Mesendoderm (in vitro differentiated cells): ENCODE results near the gene KCNK1.

Source experiments
- DNase-seq: peaks from one replicate; pipeline ENCODE4 v3.0.0; 2013
- H2AK5ac ChIP-seq: 2 replicates; pipeline ENCODE4 v1.6.1; 2013; ENCODE audit warnings: low read length, inconsistent platforms
- H2BK120ac ChIP-seq: 2 replicates; pipeline ENCODE4 v1.6.1; 2013; ENCODE audit warnings: low read depth, mild to moderate bottlenecking, low read length, moderate library complexity, mixed read lengths
- H2BK15ac ChIP-seq: replicated peaks from 2 replicates; pipeline ENCODE4 v1.6.1; 2013; ENCODE audit warnings: low read depth, mild to moderate bottlenecking, moderate library complexity
- H2BK5ac ChIP-seq: 2 replicates; pipeline ENCODE4 v1.6.1; 2013; ENCODE audit warnings: low read length, inconsistent platforms
- H3K18ac ChIP-seq: 2 replicates; pipeline ENCODE4 v1.6.1; 2013; ENCODE audit warnings: mild to moderate bottlenecking, low read length, mixed read lengths
- H3K23ac ChIP-seq: one replicate; pipeline ENCODE4 v1.6.1; 2013; ENCODE audit warnings: low read length
- H3K27ac ChIP-seq: 2 replicates; pipeline ENCODE4 v1.5.1; 2013; ENCODE audit warnings: low read depth, mild to moderate bottlenecking, inconsistent platforms, low read length, moderate library complexity
- H3K27me3 ChIP-seq: 2 replicates; pipeline ENCODE4 v1.6.1; 2013; ENCODE audit warnings: low read length, control low read depth, mild to moderate bottlenecking, inconsistent platforms; ENCODE audit not compliant: insufficient read depth, poor library complexity
- H3K36me3 ChIP-seq: 2 replicates; pipeline ENCODE4 v1.6.1; 2013; ENCODE audit warnings: low read length, inconsistent platforms; ENCODE audit not compliant: control insufficient read depth, insufficient read depth
- H3K4ac ChIP-seq: one replicate; pipeline ENCODE4 v1.6.1; 2013; ENCODE audit warnings: low read depth, mild to moderate bottlenecking, low read length, moderate library complexity
- H3K4me1 ChIP-seq: 2 replicates; pipeline ENCODE4 v1.6.1; 2013; ENCODE audit warnings: low read depth, low read length, inconsistent platforms; ENCODE audit not compliant: control insufficient read depth
- H3K4me2 ChIP-seq: 2 replicates; pipeline ENCODE4 v1.6.1; 2013; ENCODE audit warnings: low read length
- H3K4me3 ChIP-seq: 2 replicates; pipeline ENCODE4 v1.5.1; 2013; ENCODE audit warnings: mild to moderate bottlenecking, low read length
- H3K56ac ChIP-seq: one replicate; pipeline ENCODE4 v1.6.1; 2013; ENCODE audit warnings: low read length
- H3K79me1 ChIP-seq: 2 replicates; pipeline ENCODE4 v1.6.1; 2013; ENCODE audit warnings: low read length, inconsistent platforms
- H3K79me2 ChIP-seq: 2 replicates; pipeline ENCODE4 v1.6.1; 2013; ENCODE audit warnings: mild to moderate bottlenecking, low read length; ENCODE audit not compliant: control insufficient read depth, insufficient read depth
- H3K9ac ChIP-seq: 2 replicates; pipeline ENCODE4 v1.6.1; 2013; ENCODE audit warnings: low read length, inconsistent platforms
- H4K5ac ChIP-seq: one replicate; pipeline ENCODE4 v1.6.1; 2013; ENCODE audit warnings: low read length
- H4K8ac ChIP-seq: one replicate; pipeline ENCODE4 v1.6.1; 2013; ENCODE audit warnings: low read depth, mild to moderate bottlenecking, control low read depth, low read length, moderate library complexity
- WGBS: extraction: QIAGEN DNeasy Blood & Tissue Kit; methylation state at CpG from one replicate; pipeline ENCODE4 v1.1.7; 2013; ENCODE audit warnings: low lambda C conversion rate, missing lambda C conversion rate; ENCODE audit not compliant: insufficient coverage; ENCODE audit errors: extremely low coverage; 5-methylcytosine and 5-hydroxymethylcytosine counted together

The KCNK1 gene

DNA sequence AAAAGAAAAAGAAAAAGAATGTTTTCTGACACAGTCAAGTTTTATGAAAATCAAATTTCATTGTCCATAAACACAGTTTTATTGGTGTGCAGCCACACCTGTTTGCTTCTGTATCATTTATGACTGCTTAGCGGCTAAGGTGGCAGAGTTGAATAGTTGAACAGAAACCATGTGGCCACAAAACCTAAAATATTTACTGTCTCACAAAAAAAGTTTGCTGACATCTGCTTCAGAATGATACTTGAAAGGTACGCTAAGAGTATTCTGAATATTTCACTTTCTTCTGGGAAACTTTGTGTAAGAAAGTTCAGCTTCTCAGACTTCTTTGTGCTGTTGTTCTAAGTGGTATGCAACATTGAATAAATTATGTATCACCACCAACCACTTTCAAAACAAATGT, 6.2 kb downstream of the KCNK1 start:
- Histone ChIP-seq H3K9ac (no peak overlapping the region), H3K27ac (no peak overlapping the region), H3K18ac (no peak overlapping the region), H3K56ac (no peak overlapping the region), H2AK5ac (no peak overlapping the region), H2BK120ac (no peak overlapping the region), H3K4ac (no peak overlapping the region), H3K79me1 (peaks cover 2% of the 10 kb centered on the region), H3K4me1 (peaks cover 5% of the 10 kb centered on the region), H2BK5ac (no peak overlapping the region), H3K27me3 (no peaks in the 10 kb centered on the region), H3K4me3 (no peak overlapping the region), H3K36me3 (no peaks in the 10 kb centered on the region), H3K23ac (no peak overlapping the region), H4K8ac (no peak overlapping the region), H3K79me2 (no peaks in the 10 kb centered on the region), H2BK15ac (no peak overlapping the region), H4K5ac (no peak overlapping the region), H3K4me2 (no peak overlapping the region)
- no CpG with 5 or more reads among the region's 2 CpGs for WGBS
- DNase-seq, result no peak

DNA sequence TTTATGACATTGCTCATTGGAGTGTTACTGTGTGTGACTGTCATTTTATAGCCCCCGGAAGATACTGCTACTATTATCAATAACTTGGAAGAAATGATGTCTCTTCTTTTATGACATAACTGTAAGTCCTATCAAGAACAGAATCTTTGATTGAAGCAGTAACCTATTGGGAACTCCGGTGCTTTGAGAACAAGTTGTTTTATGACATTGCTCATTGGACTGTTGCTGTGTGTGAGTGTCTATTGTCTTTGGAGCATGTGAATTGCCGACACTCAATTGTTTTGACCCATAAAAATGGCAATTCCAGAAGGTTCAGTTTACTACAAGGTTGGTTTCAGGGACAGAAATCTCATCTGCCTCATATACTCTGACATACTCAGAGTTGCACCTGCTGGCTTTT, 8.0 kb downstream of the KCNK1 start:
- Histone ChIP-seq H2BK120ac (no peak overlapping the region), H2BK15ac (no peak overlapping the region), H4K8ac (no peak overlapping the region), H3K4me3 (no peak overlapping the region), H4K5ac (no peak overlapping the region), H3K4me1 (no peaks in the 10 kb centered on the region), H3K4me2 (no peak overlapping the region), H3K27ac (no peak overlapping the region), H2AK5ac (no peak overlapping the region), H3K79me1 (no peaks in the 10 kb centered on the region), H3K4ac (no peak overlapping the region), H3K56ac (no peak overlapping the region), H2BK5ac (no peak overlapping the region), H3K9ac (no peak overlapping the region), H3K23ac (no peak overlapping the region), H3K27me3 (no peaks in the 10 kb centered on the region), H3K79me2 (no peaks in the 10 kb centered on the region), H3K18ac (no peak overlapping the region), H3K36me3 (no peaks in the 10 kb centered on the region)
- WGBS, result no CpG with 5 or more reads among the region's 3 CpGs
- DNase-seq, result no peak

DNA sequence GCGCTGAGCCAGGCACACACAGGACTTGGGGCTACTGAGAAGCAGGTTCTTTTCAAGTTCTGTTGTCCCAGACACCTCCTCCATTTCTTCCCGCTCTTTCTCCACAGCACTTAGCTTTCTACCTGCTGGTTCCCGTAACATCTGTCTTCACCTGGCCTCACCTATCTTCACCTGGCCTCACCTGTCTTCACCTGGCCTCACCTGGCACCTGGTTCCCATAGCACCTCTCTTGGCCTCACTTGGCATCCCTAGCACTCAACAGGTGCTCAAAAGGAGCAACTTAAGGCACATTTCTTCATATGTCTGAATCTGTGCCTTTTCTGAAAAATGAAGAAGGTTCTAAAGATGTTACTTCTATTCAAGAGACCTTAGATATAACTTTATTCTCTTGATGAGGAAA, 10.4 kb downstream of the KCNK1 start:
- no CpG with 5 or more reads among the region's 3 CpGs for WGBS
- H2BK120ac ChIP-seq, result no peak overlapping the region
- H3K79me2 ChIP-seq, result no peaks in the 10 kb centered on the region
- H3K79me1 ChIP-seq, result no peaks in the 10 kb centered on the region
- no peak overlapping the region for H2BK15ac ChIP-seq
- no peak overlapping the region for H4K8ac ChIP-seq
- no peak overlapping the region for H3K4me3 ChIP-seq
- H3K9ac ChIP-seq, result no peak overlapping the region
- no peak overlapping the region for H3K27ac ChIP-seq
- no peak overlapping the region for H2BK5ac ChIP-seq
- H3K23ac ChIP-seq, result no peak overlapping the region
- H3K4me2 ChIP-seq, result no peak overlapping the region
- H3K4ac ChIP-seq, result no peak overlapping the region
- no peak overlapping the region for H4K5ac ChIP-seq
- no peaks in the 10 kb centered on the region for H3K27me3 ChIP-seq
- H2AK5ac ChIP-seq, result no peak overlapping the region
- H3K56ac ChIP-seq, result no peak overlapping the region
- H3K4me1 ChIP-seq, result no peaks in the 10 kb centered on the region
- H3K36me3 ChIP-seq, result no peaks in the 10 kb centered on the region
- H3K18ac ChIP-seq, result no peak overlapping the region
- DNase-seq, result no peak

DNA sequence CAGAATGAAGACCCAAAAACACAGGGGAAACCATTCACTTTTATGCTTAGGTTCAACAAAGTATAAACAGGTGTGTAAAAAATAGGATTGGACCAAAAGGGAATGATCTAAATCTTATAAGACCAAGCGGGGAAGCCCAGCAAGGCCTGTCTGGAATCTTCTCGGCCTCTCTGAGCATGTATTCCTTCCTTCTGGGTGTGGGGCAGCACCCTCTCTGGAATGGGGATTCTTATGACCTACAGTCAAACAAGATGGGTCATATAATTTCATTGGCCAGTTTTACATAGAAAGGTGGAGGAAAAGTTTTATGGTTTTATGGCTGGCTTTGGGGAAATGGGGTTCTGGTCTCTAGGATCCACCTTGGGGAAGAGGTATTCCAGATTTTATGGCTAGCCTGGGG, 11.2 kb downstream of the KCNK1 start:
- Histone ChIP-seq H3K4me3 (no peak overlapping the region), H3K27me3 (no peaks in the 10 kb centered on the region), H3K18ac (no peak overlapping the region), H3K27ac (no peak overlapping the region), H3K4me1 (no peaks in the 10 kb centered on the region), H4K5ac (no peak overlapping the region), H3K4me2 (no peak overlapping the region), H3K79me2 (no peaks in the 10 kb centered on the region), H3K4ac (no peak overlapping the region), H2BK5ac (no peak overlapping the region), H3K36me3 (no peaks in the 10 kb centered on the region), H3K79me1 (no peaks in the 10 kb centered on the region), H2BK120ac (no peak overlapping the region), H3K56ac (no peak overlapping the region), H4K8ac (no peak overlapping the region), H2AK5ac (no peak overlapping the region), H3K9ac (no peak overlapping the region), H3K23ac (no peak overlapping the region), H2BK15ac (no peak overlapping the region)
- DNase-seq, result no peak
- no CpG with 5 or more reads among the region's 2 CpGs for WGBS

DNA sequence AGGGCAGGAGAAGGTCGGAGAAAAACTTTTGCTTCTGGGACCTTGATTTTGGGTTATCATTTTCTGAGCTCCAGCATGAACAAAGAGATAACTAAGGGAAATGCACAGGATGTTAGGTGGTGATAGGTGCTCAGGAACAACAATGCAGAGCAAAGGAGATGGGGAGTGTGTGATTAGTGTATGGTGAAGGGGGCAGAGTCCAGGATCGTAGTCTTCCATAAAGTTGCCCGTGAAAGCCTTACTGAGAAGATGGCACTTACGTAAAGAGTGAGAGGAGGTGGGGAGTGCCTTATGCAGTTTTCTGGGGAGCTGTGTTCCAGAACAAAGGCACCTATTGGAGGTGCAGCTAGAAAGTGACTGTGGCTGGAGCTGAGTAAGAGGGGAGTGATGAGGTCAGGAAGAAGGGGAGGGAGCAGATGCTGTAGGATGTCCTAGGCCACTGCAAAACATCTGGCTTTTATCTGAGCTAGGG, 11.6 kb downstream of the KCNK1 start:
- no peaks in the 10 kb centered on the region for H3K79me2 ChIP-seq
- H3K4me2 ChIP-seq, result no peak overlapping the region
- WGBS, result no CpG with 5 or more reads among the region's 4 CpGs
- no peak overlapping the region for H3K23ac ChIP-seq
- no peak for DNase-seq
- no peak overlapping the region for H3K56ac ChIP-seq
- no peaks in the 10 kb centered on the region for H3K4me1 ChIP-seq
- H3K27me3 ChIP-seq, result no peaks in the 10 kb centered on the region
- H2BK120ac ChIP-seq, result no peak overlapping the region
- no peak overlapping the region for H3K9ac ChIP-seq
- H3K27ac ChIP-seq, result no peak overlapping the region
- H4K8ac ChIP-seq, result no peak overlapping the region
- H2BK5ac ChIP-seq, result no peak overlapping the region
- H3K36me3 ChIP-seq, result no peaks in the 10 kb centered on the region
- no peak overlapping the region for H3K4me3 ChIP-seq
- H3K4ac ChIP-seq, result no peak overlapping the region
- no peaks in the 10 kb centered on the region for H3K79me1 ChIP-seq
- no peak overlapping the region for H2AK5ac ChIP-seq
- H3K18ac ChIP-seq, result no peak overlapping the region
- H4K5ac ChIP-seq, result no peak overlapping the region
- no peak overlapping the region for H2BK15ac ChIP-seq

DNA sequence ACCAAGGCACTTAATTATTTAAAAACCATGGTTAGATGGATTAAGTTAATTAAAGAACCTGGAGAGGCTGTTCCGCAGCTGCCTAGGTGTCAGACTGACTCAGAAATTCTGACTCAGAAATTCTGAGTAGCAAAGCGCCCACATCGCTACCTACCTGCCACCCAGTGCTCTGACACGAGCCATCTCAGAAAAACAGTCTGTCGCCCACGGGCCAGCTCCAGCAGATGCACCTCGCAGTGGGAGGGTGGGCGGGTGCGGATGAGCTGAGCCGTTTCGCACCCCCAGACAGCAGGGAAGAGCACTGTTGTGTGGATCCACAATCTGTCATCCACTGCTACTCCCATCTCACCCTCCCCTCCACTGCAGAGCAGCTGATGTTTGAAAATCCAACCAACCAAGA, 13.5 kb downstream of the KCNK1 start:
- Histone ChIP-seq H3K4me3 (no peak overlapping the region), H3K4me2 (no peak overlapping the region), H3K56ac (no peak overlapping the region), H3K23ac (no peak overlapping the region), H3K4ac (no peak overlapping the region), H4K8ac (no peak overlapping the region), H3K9ac (no peak overlapping the region), H2BK120ac (no peak overlapping the region), H3K18ac (no peak overlapping the region), H3K79me1 (no peaks in the 10 kb centered on the region), H3K36me3 (no peaks in the 10 kb centered on the region), H3K27me3 (no peaks in the 10 kb centered on the region), H2BK15ac (no peak overlapping the region), H3K27ac (no peak overlapping the region), H2AK5ac (no peak overlapping the region), H3K79me2 (no peaks in the 10 kb centered on the region), H4K5ac (no peak overlapping the region), H2BK5ac (no peak overlapping the region), H3K4me1 (no peaks in the 10 kb centered on the region)
- WGBS, result no CpG with 5 or more reads among the region's 11 CpGs
- peak; percentile 26 for DNase-seq
